ENCODE data around the gene SLCO2A1. TPM values are rescaled to one million over a fixed set of nuclear protein-coding genes. Genes with fewer than 3 reads are reported as not detected.

The SLCO2A1 gene
- polyA plus RNA-seq, 6 donors from 2014 or later, result not detected

- H3K4me3 Mint-ChIP-seq, result no peak overlapping the region
- ATAC-seq (ENCODE audit: low read depth in 2 of 2), result no peak
- no peak overlapping the region for H3K27ac Mint-ChIP-seq
- H3K4me1 Mint-ChIP-seq, result no peaks in the 10 kb centered on the region
- H3K36me3 Mint-ChIP-seq, result no peaks in the 10 kb centered on the region
- H3K27me3 Mint-ChIP-seq, result peaks cover 0 to 5% (median 2%) of the 10 kb centered on the region in 3 donors
- DNase-seq, result no peak
- H3K9me3 Mint-ChIP-seq, result peaks cover 0 to 2% (median 0%) of the 10 kb centered on the region in 7 donors
These were observed 38.7 kb upstream of the SLCO2A1 start for GRCh38 chr3:134068429-134068828.

- no peaks in the 10 kb centered on the region for H3K36me3 Mint-ChIP-seq
- no peak for DNase-seq
- peaks cover 0 to 8% (median 5%) of the 10 kb centered on the region in 3 donors for H3K27me3 Mint-ChIP-seq
- peaks cover 0 to 2% (median 0%) of the 10 kb centered on the region in 7 donors for H3K9me3 Mint-ChIP-seq
- no peak overlapping the region for H3K27ac Mint-ChIP-seq
- no peak for ATAC-seq (ENCODE audit: low read depth in 2 of 2)
- no peak overlapping the region for H3K4me3 Mint-ChIP-seq
- H3K4me1 Mint-ChIP-seq, result no peaks in the 10 kb centered on the region
These were observed 37.9 kb upstream of the SLCO2A1 start for GRCh38 chr3:134067531-134068161.

GRCh38 chr3:134066651-134067530 is 37.2 kb upstream of the SLCO2A1 start:
- DNase-seq, result no peak
- Mint-ChIP-seq H3K9me3 (peaks cover 0 to 2% (median 0%) of the 10 kb centered on the region in 7 donors), H3K36me3 (no peaks in the 10 kb centered on the region), H3K4me3 (no peak overlapping the region), H3K27me3 (peaks cover 0 to 8% (median 6%) of the 10 kb centered on the region in 3 donors), H3K27ac (no peak overlapping the region), H3K4me1 (no peaks in the 10 kb centered on the region)
- no peak for ATAC-seq (ENCODE audit: low read depth in 2 of 2)

- Mint-ChIP-seq H3K27me3 (peaks cover 0 to 10% (median 8%) of the 10 kb centered on the region in 3 donors), H3K4me3 (no peak overlapping the region), H3K27ac (no peak overlapping the region), H3K4me1 (no peaks in the 10 kb centered on the region), H3K36me3 (no peaks in the 10 kb centered on the region), H3K9me3 (peaks cover 0 to 2% (median 0%) of the 10 kb centered on the region in 7 donors)
- DNase-seq (no peak), ATAC-seq (ENCODE audit: low read depth in 2 of 2) (no peak)
These were observed 36.4 kb upstream of the SLCO2A1 start for GRCh38 chr3:134066158-134066541.

- no peak overlapping the region for H3K4me3 Mint-ChIP-seq
- no peaks in the 10 kb centered on the region for H3K36me3 Mint-ChIP-seq
- ATAC-seq (ENCODE audit: low read depth in 2 of 2), result no peak
- peaks cover 0 to 2% (median 0%) of the 10 kb centered on the region in 7 donors for H3K9me3 Mint-ChIP-seq
- H3K4me1 Mint-ChIP-seq, result no peaks in the 10 kb centered on the region
- H3K27ac Mint-ChIP-seq, result no peak overlapping the region
- no peak for DNase-seq
- peaks cover 0 to 10% (median 8%) of the 10 kb centered on the region in 3 donors for H3K27me3 Mint-ChIP-seq
These were observed 35.8 kb upstream of the SLCO2A1 start for GRCh38 chr3:134065252-134066157.

- Mint-ChIP-seq H3K4me1 (no peaks in the 10 kb centered on the region), H3K9me3 (peaks cover 0 to 1% (median 0%) of the 10 kb centered on the region in 7 donors), H3K36me3 (no peaks in the 10 kb centered on the region), H3K27ac (no peak overlapping the region), H3K4me3 (no peak overlapping the region), H3K27me3 (peaks cover 0 to 10% (median 8%) of the 10 kb centered on the region in 3 donors)
- DNase-seq (no peak), ATAC-seq (ENCODE audit: low read depth in 2 of 2) (no peak)
These were observed 34.4 kb upstream of the SLCO2A1 start for GRCh38 chr3:134064081-134064480.

- Mint-ChIP-seq H3K4me3 (no peak overlapping the region), H3K27ac (no peak overlapping the region), H3K27me3 (peaks cover 0 to 8% (median 4%) of the 10 kb centered on the region in 3 donors), H3K4me1 (no peaks in the 10 kb centered on the region), H3K36me3 (no peaks in the 10 kb centered on the region), H3K9me3 (peaks cover 0 to 5% (median 0%) of the 10 kb centered on the region in 7 donors)
- ATAC-seq (ENCODE audit: low read depth in 2 of 2) (no peak), DNase-seq (no peak)
These were observed 31.7 kb upstream of the SLCO2A1 start for GRCh38 chr3:134061401-134061800.

- H3K36me3 Mint-ChIP-seq, result no peaks in the 10 kb centered on the region
- peaks cover 0 to 5% (median 0%) of the 10 kb centered on the region in 7 donors for H3K9me3 Mint-ChIP-seq
- peaks cover 0 to 8% (median 4%) of the 10 kb centered on the region in 3 donors for H3K27me3 Mint-ChIP-seq
- no peaks in the 10 kb centered on the region for H3K4me1 Mint-ChIP-seq
- no peak for DNase-seq
- no peak overlapping the region for H3K4me3 Mint-ChIP-seq
- ATAC-seq (ENCODE audit: low read depth in 2 of 2), result no peak
- no peak overlapping the region for H3K27ac Mint-ChIP-seq
These were observed 31.0 kb upstream of the SLCO2A1 start for GRCh38 chr3:134060561-134061385.

GRCh38 chr3:134059671-134060560 is 30.2 kb upstream of the SLCO2A1 start:
- peaks cover 0 to 5% (median 0%) of the 10 kb centered on the region in 7 donors for H3K9me3 Mint-ChIP-seq
- no peak for DNase-seq

GRCh38 chr3:134059035-134059601 is 29.4 kb upstream of the SLCO2A1 start:
- Mint-ChIP-seq H3K27me3 (peaks cover 4 to 8% (median 7%) of the 10 kb centered on the region in 3 donors), H3K27ac (no peak overlapping the region)

More at GRCh38 chr3:134059671-134060560, 30.2 kb upstream of the SLCO2A1 start:
- Mint-ChIP-seq H3K27me3 (peaks cover 2 to 8% (median 4%) of the 10 kb centered on the region in 3 donors), H3K4me1 (no peaks in the 10 kb centered on the region), H3K27ac (no peak overlapping the region), H3K36me3 (no peaks in the 10 kb centered on the region), H3K4me3 (no peak overlapping the region)
- no peak for ATAC-seq (ENCODE audit: low read depth in 2 of 2)

GRCh38 chr3:134057654-134058110 is 28.0 kb upstream of the SLCO2A1 start:
- H3K9me3 Mint-ChIP-seq, result peaks cover 0 to 13% (median 0%) of the 10 kb centered on the region in 7 donors
- no peak overlapping the region for H3K27ac Mint-ChIP-seq
- ATAC-seq (ENCODE audit: low read depth in 2 of 2), result no peak
- no peak overlapping the region for H3K4me3 Mint-ChIP-seq
- H3K27me3 Mint-ChIP-seq, result peaks cover 0 to 7% (median 4%) of the 10 kb centered on the region in 3 donors
- H3K36me3 Mint-ChIP-seq, result no peaks in the 10 kb centered on the region
- no peaks in the 10 kb centered on the region for H3K4me1 Mint-ChIP-seq
- DNase-seq, result no peak

More at GRCh38 chr3:134059035-134059601, 29.4 kb upstream of the SLCO2A1 start:
- ATAC-seq (ENCODE audit: low read depth in 2 of 2), result no peak
- H3K36me3 Mint-ChIP-seq, result no peaks in the 10 kb centered on the region
- DNase-seq, result no peak
- H3K4me3 Mint-ChIP-seq, result no peak overlapping the region
- no peaks in the 10 kb centered on the region for H3K4me1 Mint-ChIP-seq
- H3K9me3 Mint-ChIP-seq, result peaks cover 0 to 5% (median 0%) of the 10 kb centered on the region in 7 donors
